ENCODE results near the gene PPARG.

Gene PPARG

GRCh38 chr3:12323237-12323636 lies 34.4 kb downstream of the PPARG start:
- TF ChIP-seq CTCF (IDR thresholded peaks at IDR 0.05; ENCODE audit: low read depth, low read length): no peak
- DNase-seq (ENCODE audit: extremely low read depth, low read depth): no peak

- no peak for TF ChIP-seq CTCF (IDR thresholded peaks at IDR 0.05; ENCODE audit: low read depth, low read length)
- DNase-seq (ENCODE audit: extremely low read depth, low read depth): no peak
Observed at GRCh38 chr3:12325586-12326515, 37.0 kb downstream of the PPARG start.

GRCh38 chr3:12327021-12327420 lies 38.2 kb downstream of the PPARG start:
- TF ChIP-seq CTCF (IDR thresholded peaks at IDR 0.05; ENCODE audit: low read depth, low read length): no peak

GRCh38 chr3:12328132-12328836 lies 39.4 kb downstream of the PPARG start:
- no peak for TF ChIP-seq CTCF (IDR thresholded peaks at IDR 0.05; ENCODE audit: low read depth, low read length)
- no peak for DNase-seq (ENCODE audit: extremely low read depth, low read depth)

More at GRCh38 chr3:12327021-12327420, 38.2 kb downstream of the PPARG start:
- no peak for DNase-seq (ENCODE audit: extremely low read depth, low read depth)

GRCh38 chr3:12328837-12329462 lies 40.1 kb downstream of the PPARG start:
- TF ChIP-seq CTCF (IDR thresholded peaks at IDR 0.05; ENCODE audit: low read depth, low read length): no peak
- DNase-seq (ENCODE audit: extremely low read depth, low read depth): no peak

- no peak for TF ChIP-seq CTCF (IDR thresholded peaks at IDR 0.05; ENCODE audit: low read depth, low read length)
- no peak for DNase-seq (ENCODE audit: extremely low read depth, low read depth)
Observed at GRCh38 chr3:12334786-12335185, 45.9 kb downstream of the PPARG start.

Measured in AG09319 (cell line).